Activated CD8-positive, alpha-beta memory T cell treated with anti-CD3 and anti-CD28 coated beads, Interleukin-2, amount 10 ng/mL, durations not matched to agents 7 days and 5 days (primary cell): ENCODE results near the gene HDAC8. TPM values are rescaled to one million over a fixed set of nuclear protein-coding genes. Genes with fewer than 3 reads are reported as not detected.
"Not testable (repeated sequence)": the region's sequence is repeated elsewhere in the genome, so short reads cannot be mapped to it uniquely, and the experiment has no call there.

Source experiments
- ATAC-seq: fragments of 150-1000 bp; cut with Tn5 transposase; one replicate; pipeline ENCODE4 v1.10.0; 2021; ENCODE audit warnings: moderate library complexity
- CTCF ChIA-PET: fragments of 350-600 bp; sonication (Branson Sonifier 250); formaldehyde crosslinking; loops from one replicate; lab custom pipeline; 2021; ENCODE audit warnings: antibody characterized with exemption; lab: Charles Lee
- DNase-seq: peaks from one replicate; pipeline ENCODE4 v3.0.0-alpha.2; 2020
- H3K27ac Mint-ChIP-seq: one replicate; pipeline ENCODE4 v1.8.0; 2021; ENCODE audit warnings: mild to moderate bottlenecking, mixed read lengths
- H3K27me3 Mint-ChIP-seq: one replicate; pipeline ENCODE4 v1.8.0; 2021; ENCODE audit warnings: mixed read lengths
- H3K36me3 Mint-ChIP-seq: one replicate; pipeline ENCODE4 v1.8.0; 2021; ENCODE audit warnings: mild to moderate bottlenecking, mixed read lengths
- H3K4me1 Mint-ChIP-seq: one replicate; pipeline ENCODE4 v1.8.0; 2021; ENCODE audit warnings: mixed read lengths
- H3K4me3 Mint-ChIP-seq: one replicate; pipeline ENCODE4 v1.8.0; 2021; ENCODE audit warnings: mild to moderate bottlenecking, moderate library complexity, mixed read lengths
- H3K9me3 Mint-ChIP-seq: one replicate; pipeline ENCODE4 v1.8.0; 2022; ENCODE audit warnings: low read depth, mixed read lengths
- total RNA-seq, 2 experiments: library from RNA; stranded (reverse); gene quantifications; one replicate each; pipeline ENCODE4 v1.2.3, GENCODE V29; 2021

The HDAC8 gene
- total RNA-seq, 2 experiments from 2014 or later = 29.0 to 31.6 TPM

- H3K4me3 Mint-ChIP-seq = no peak overlapping the region
- peaks cover 27% of the 10 kb centered on the region for H3K36me3 Mint-ChIP-seq
- CTCF ChIA-PET = no interaction called here
- H3K9me3 Mint-ChIP-seq = no peaks in the 10 kb centered on the region
- H3K27me3 Mint-ChIP-seq = no peaks in the 10 kb centered on the region
- no peak overlapping the region for H3K27ac Mint-ChIP-seq
- no peaks in the 10 kb centered on the region for H3K4me1 Mint-ChIP-seq
- ATAC-seq = no peak
- DNase-seq = no peak
These were observed 80.1 kb downstream of the HDAC8 start for GRCh38 chrX:72492499-72492898.

- H3K4me3 Mint-ChIP-seq, CTCF ChIA-PET, H3K27ac Mint-ChIP-seq, ATAC-seq, DNase-seq, H3K27me3 Mint-ChIP-seq, H3K9me3 Mint-ChIP-seq, H3K4me1 Mint-ChIP-seq: not testable (repeated sequence)
- peaks cover 34% of the 10 kb centered on the region for H3K36me3 Mint-ChIP-seq
These were observed 82.4 kb downstream of the HDAC8 start for GRCh38 chrX:72490221-72490620.

GRCh38 chrX:72487661-72488060 is 85.0 kb downstream of the HDAC8 start:
- CTCF ChIA-PET = no interaction called here
- ATAC-seq = no peak
- Mint-ChIP-seq H3K4me1 (no peaks in the 10 kb centered on the region), H3K9me3 (no peaks in the 10 kb centered on the region), H3K4me3 (no peak overlapping the region), H3K36me3 (peaks cover 23% of the 10 kb centered on the region), H3K27me3 (no peaks in the 10 kb centered on the region), H3K27ac (no peak overlapping the region)
- DNase-seq = no peak

- H3K4me3 Mint-ChIP-seq = no peak overlapping the region
- H3K36me3 Mint-ChIP-seq = peaks cover 15% of the 10 kb centered on the region
- no peak overlapping the region for H3K27ac Mint-ChIP-seq
- CTCF ChIA-PET = no interaction called here
- DNase-seq = no peak
- H3K4me1 Mint-ChIP-seq = no peaks in the 10 kb centered on the region
- no peak for ATAC-seq
- no peaks in the 10 kb centered on the region for H3K27me3 Mint-ChIP-seq
- no peaks in the 10 kb centered on the region for H3K9me3 Mint-ChIP-seq
These were observed 93.0 kb downstream of the HDAC8 start for GRCh38 chrX:72479324-72480274.

- Mint-ChIP-seq H3K4me3 (no peak overlapping the region), H3K9me3 (no peaks in the 10 kb centered on the region), H3K4me1 (no peaks in the 10 kb centered on the region), H3K27ac (no peak overlapping the region), H3K36me3 (peaks cover 17% of the 10 kb centered on the region), H3K27me3 (no peaks in the 10 kb centered on the region)
- ATAC-seq = no peak
- CTCF ChIA-PET = no interaction called here
- DNase-seq = no peak
These were observed 93.8 kb downstream of the HDAC8 start for GRCh38 chrX:72478853-72479252.

- H3K27ac Mint-ChIP-seq = no peak overlapping the region
- DNase-seq (no peak), ATAC-seq (no peak)
- no peaks in the 10 kb centered on the region for H3K4me1 Mint-ChIP-seq
- no peaks in the 10 kb centered on the region for H3K27me3 Mint-ChIP-seq
- no peaks in the 10 kb centered on the region for H3K9me3 Mint-ChIP-seq
- CTCF ChIA-PET = no interaction called here
- no peak overlapping the region for H3K4me3 Mint-ChIP-seq
- peaks cover 17% of the 10 kb centered on the region for H3K36me3 Mint-ChIP-seq
These were observed 94.3 kb downstream of the HDAC8 start for GRCh38 chrX:72478351-72478750.

GRCh38 chrX:72477781-72478181 is 94.9 kb downstream of the HDAC8 start:
- Mint-ChIP-seq H3K27ac (no peak overlapping the region), H3K4me3 (no peak overlapping the region), H3K9me3 (peaks cover 2% of the 10 kb centered on the region), H3K36me3 (peaks cover 14% of the 10 kb centered on the region), H3K4me1 (no peaks in the 10 kb centered on the region), H3K27me3 (no peaks in the 10 kb centered on the region)
- DNase-seq (no peak), ATAC-seq (no peak)
- CTCF ChIA-PET = no interaction called here

GRCh38 chrX:72477376-72477775 is 95.3 kb downstream of the HDAC8 start:
- DNase-seq (no peak), ATAC-seq (no peak)
- Mint-ChIP-seq H3K4me3 (no peak overlapping the region), H3K36me3 (peaks cover 16% of the 10 kb centered on the region), H3K9me3 (peaks cover 3% of the 10 kb centered on the region), H3K4me1 (no peaks in the 10 kb centered on the region), H3K27me3 (no peaks in the 10 kb centered on the region), H3K27ac (no peak overlapping the region)
- CTCF ChIA-PET = no interaction called here

GRCh38 chrX:72475952-72476668 is 96.5 kb downstream of the HDAC8 start:
- Mint-ChIP-seq H3K9me3 (peaks cover 3% of the 10 kb centered on the region), H3K27me3 (no peaks in the 10 kb centered on the region), H3K36me3 (peaks cover 15% of the 10 kb centered on the region), H3K4me3 (no peak overlapping the region), H3K4me1 (no peaks in the 10 kb centered on the region), H3K27ac (no peak overlapping the region)
- ATAC-seq = no peak
- CTCF ChIA-PET = no interaction called here
- DNase-seq = no peak

GRCh38 chrX:72475338-72475737 is 97.3 kb downstream of the HDAC8 start:
- Mint-ChIP-seq H3K27ac (no peak overlapping the region), H3K36me3 (peaks cover 14% of the 10 kb centered on the region), H3K4me1 (no peaks in the 10 kb centered on the region), H3K4me3 (no peak overlapping the region), H3K9me3 (peaks cover 3% of the 10 kb centered on the region), H3K27me3 (no peaks in the 10 kb centered on the region)
- ATAC-seq (no peak), DNase-seq (no peak)
- CTCF ChIA-PET = no interaction called here

GRCh38 chrX:72470532-72471223 is 102.0 kb downstream of the HDAC8 start:
- ATAC-seq = no peak
- peaks cover 17% of the 10 kb centered on the region for H3K36me3 Mint-ChIP-seq
- H3K27me3 Mint-ChIP-seq = no peaks in the 10 kb centered on the region
- CTCF ChIA-PET = no interaction called here
- no peak for DNase-seq
- no peak overlapping the region for H3K4me3 Mint-ChIP-seq
- no peak overlapping the region for H3K27ac Mint-ChIP-seq
- H3K4me1 Mint-ChIP-seq = no peaks in the 10 kb centered on the region
- peaks cover 3% of the 10 kb centered on the region for H3K9me3 Mint-ChIP-seq

GRCh38 chrX:72470117-72470516 is 102.5 kb downstream of the HDAC8 start:
- H3K4me1 Mint-ChIP-seq = no peaks in the 10 kb centered on the region
- no peak for ATAC-seq
- no peaks in the 10 kb centered on the region for H3K27me3 Mint-ChIP-seq

GRCh38 chrX:72468607-72469006 is 104.0 kb downstream of the HDAC8 start:
- H3K4me3 Mint-ChIP-seq = no peak overlapping the region
- no peak for DNase-seq
- no peaks in the 10 kb centered on the region for H3K4me1 Mint-ChIP-seq
- H3K36me3 Mint-ChIP-seq = peaks cover 12% of the 10 kb centered on the region
- CTCF ChIA-PET = no interaction called here
- H3K9me3 Mint-ChIP-seq = peaks cover 3% of the 10 kb centered on the region
- H3K27ac Mint-ChIP-seq = no peak overlapping the region
- no peaks in the 10 kb centered on the region for H3K27me3 Mint-ChIP-seq
- ATAC-seq = no peak

More at GRCh38 chrX:72470117-72470516, 102.5 kb downstream of the HDAC8 start:
- H3K4me3 Mint-ChIP-seq = no peak overlapping the region
- CTCF ChIA-PET = no interaction called here
- H3K9me3 Mint-ChIP-seq = peaks cover 3% of the 10 kb centered on the region
- DNase-seq = no peak
- no peak overlapping the region for H3K27ac Mint-ChIP-seq
- H3K36me3 Mint-ChIP-seq = peaks cover 15% of the 10 kb centered on the region
